GM23338 (cell line): ENCODE data around the gene AHR.

Source experiments
- CREB1 ChIP-seq: fragments of 250-450 bp; sonication (Bioruptor Pico); IDR thresholded peaks from 2 replicates; pipeline ENCODE4 v1.5.0; 2020; ENCODE audit warnings: low read depth, mild to moderate bottlenecking, moderate library complexity
- EZH2 ChIP-seq: fragments of 200-600 bp; sonication (generic); IDR thresholded peaks from one replicate; pipeline ENCODE4 v1.8.0; 2017; ENCODE audit warnings: antibody characterized with exemption, mild to moderate bottlenecking, low read depth; ENCODE audit not compliant: unreplicated experiment
- EZH2phosphoT487 ChIP-seq: fragments of 200-600 bp; sonication (generic); IDR thresholded peaks from one replicate; pipeline ENCODE4 v1.8.1; 2018; ENCODE audit warnings: antibody characterized with exemption; ENCODE audit not compliant: unreplicated experiment
- JUNB ChIP-seq: IDR thresholded peaks from one replicate; pipeline ENCODE4 v1.6.1; 2016; ENCODE audit warnings: antibody characterized with exemption; ENCODE audit not compliant: unreplicated experiment
- POLR2AphosphoS5 ChIP-seq: IDR thresholded peaks from 2 replicates; pipeline ENCODE4 v1.6.1; 2016; ENCODE audit warnings: antibody characterized with exemption, low read depth
- ZNF114 ChIP-seq: fragments of 250-450 bp; sonication (Bioruptor Pico); IDR thresholded peaks from 2 replicates; pipeline ENCODE4 v1.5.0; 2020; ENCODE audit warnings: mild to moderate bottlenecking, moderate library complexity
- TF ChIP-seq, protein P1 (sequence below), 2 experiments: fragments of 200-600 bp in 1 of 2; sonication (generic) in 1 of 2; conservative IDR thresholded peaks; 2 replicates each; pipeline versions ENCODE4 v1.5.1 to v1.6.1; 2016 to 2017; ENCODE audit warnings: antibody characterized with exemption in 2 of 2, low read depth in 2 of 2, mild to moderate bottlenecking in 2 of 2, moderate library complexity in 1 of 2
- TF ChIP-seq, protein P2 (sequence below): IDR thresholded peaks from one replicate; pipeline ENCODE4 v1.6.1; 2018; ENCODE audit warnings: antibody characterized with exemption; ENCODE audit not compliant: unreplicated experiment
- TF ChIP-seq, protein P3 (sequence below): IDR thresholded peaks from 2 replicates; pipeline ENCODE4 v1.6.1; 2016; ENCODE audit warnings: antibody characterized with exemption

DNA sequence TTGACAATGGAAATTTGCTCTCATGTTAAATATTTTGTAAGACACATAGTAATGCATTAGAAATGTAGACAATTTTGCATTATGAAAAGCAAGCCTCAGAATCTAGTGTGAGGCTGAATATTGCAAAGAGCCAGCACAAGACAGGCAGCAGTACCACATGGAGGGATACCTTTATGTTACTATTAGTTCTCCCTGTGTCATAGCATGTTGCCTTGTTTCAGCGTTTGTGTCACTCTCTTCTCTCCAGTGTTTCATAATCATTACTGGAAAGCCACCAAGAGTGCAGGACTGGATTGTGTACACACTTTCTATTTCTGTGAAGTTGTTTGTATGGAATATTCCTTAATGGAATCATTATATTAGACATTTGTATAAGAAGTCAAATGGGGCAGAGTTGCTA lies 8.5 kb downstream of the AHR start:
- TF ChIP-seq, protein P1, sequence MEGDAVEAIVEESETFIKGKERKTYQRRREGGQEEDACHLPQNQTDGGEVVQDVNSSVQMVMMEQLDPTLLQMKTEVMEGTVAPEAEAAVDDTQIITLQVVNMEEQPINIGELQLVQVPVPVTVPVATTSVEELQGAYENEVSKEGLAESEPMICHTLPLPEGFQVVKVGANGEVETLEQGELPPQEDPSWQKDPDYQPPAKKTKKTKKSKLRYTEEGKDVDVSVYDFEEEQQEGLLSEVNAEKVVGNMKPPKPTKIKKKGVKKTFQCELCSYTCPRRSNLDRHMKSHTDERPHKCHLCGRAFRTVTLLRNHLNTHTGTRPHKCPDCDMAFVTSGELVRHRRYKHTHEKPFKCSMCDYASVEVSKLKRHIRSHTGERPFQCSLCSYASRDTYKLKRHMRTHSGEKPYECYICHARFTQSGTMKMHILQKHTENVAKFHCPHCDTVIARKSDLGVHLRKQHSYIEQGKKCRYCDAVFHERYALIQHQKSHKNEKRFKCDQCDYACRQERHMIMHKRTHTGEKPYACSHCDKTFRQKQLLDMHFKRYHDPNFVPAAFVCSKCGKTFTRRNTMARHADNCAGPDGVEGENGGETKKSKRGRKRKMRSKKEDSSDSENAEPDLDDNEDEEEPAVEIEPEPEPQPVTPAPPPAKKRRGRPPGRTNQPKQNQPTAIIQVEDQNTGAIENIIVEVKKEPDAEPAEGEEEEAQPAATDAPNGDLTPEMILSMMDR (conservative IDR thresholded peaks at IDR 0.05; ENCODE audit: low read depth in 2 of 2) = no peak
- TF ChIP-seq, protein P2, sequence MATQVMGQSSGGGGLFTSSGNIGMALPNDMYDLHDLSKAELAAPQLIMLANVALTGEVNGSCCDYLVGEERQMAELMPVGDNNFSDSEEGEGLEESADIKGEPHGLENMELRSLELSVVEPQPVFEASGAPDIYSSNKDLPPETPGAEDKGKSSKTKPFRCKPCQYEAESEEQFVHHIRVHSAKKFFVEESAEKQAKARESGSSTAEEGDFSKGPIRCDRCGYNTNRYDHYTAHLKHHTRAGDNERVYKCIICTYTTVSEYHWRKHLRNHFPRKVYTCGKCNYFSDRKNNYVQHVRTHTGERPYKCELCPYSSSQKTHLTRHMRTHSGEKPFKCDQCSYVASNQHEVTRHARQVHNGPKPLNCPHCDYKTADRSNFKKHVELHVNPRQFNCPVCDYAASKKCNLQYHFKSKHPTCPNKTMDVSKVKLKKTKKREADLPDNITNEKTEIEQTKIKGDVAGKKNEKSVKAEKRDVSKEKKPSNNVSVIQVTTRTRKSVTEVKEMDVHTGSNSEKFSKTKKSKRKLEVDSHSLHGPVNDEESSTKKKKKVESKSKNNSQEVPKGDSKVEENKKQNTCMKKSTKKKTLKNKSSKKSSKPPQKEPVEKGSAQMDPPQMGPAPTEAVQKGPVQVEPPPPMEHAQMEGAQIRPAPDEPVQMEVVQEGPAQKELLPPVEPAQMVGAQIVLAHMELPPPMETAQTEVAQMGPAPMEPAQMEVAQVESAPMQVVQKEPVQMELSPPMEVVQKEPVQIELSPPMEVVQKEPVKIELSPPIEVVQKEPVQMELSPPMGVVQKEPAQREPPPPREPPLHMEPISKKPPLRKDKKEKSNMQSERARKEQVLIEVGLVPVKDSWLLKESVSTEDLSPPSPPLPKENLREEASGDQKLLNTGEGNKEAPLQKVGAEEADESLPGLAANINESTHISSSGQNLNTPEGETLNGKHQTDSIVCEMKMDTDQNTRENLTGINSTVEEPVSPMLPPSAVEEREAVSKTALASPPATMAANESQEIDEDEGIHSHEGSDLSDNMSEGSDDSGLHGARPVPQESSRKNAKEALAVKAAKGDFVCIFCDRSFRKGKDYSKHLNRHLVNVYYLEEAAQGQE = no peak
- no peak for TF ChIP-seq EZH2phosphoT487
- TF ChIP-seq POLR2AphosphoS5 = no peak
- TF ChIP-seq ZNF114 (CRISPR knock-in tag) = no peak
- TF ChIP-seq EZH2 = no peak
- TF ChIP-seq, protein P3, sequence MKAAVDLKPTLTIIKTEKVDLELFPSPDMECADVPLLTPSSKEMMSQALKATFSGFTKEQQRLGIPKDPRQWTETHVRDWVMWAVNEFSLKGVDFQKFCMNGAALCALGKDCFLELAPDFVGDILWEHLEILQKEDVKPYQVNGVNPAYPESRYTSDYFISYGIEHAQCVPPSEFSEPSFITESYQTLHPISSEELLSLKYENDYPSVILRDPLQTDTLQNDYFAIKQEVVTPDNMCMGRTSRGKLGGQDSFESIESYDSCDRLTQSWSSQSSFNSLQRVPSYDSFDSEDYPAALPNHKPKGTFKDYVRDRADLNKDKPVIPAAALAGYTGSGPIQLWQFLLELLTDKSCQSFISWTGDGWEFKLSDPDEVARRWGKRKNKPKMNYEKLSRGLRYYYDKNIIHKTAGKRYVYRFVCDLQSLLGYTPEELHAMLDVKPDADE = no peak
- TF ChIP-seq CREB1 (CRISPR knock-in tag) = no peak
- TF ChIP-seq JUNB = no peak
